Dedifferentiated amniotic fluid mesenchymal stem cell (primary cell): ENCODE data around the gene MRPS26.
"Not testable (repeated sequence)": the region's sequence is repeated elsewhere in the genome, so short reads cannot be mapped to it uniquely, and the experiment has no call there.

Experiments
- DNase-seq: peaks from one replicate; pipeline ENCODE4 v3.0.0-alpha.2; 2016; ENCODE audit errors: extremely low spot score

The MRPS26 gene

DNA sequence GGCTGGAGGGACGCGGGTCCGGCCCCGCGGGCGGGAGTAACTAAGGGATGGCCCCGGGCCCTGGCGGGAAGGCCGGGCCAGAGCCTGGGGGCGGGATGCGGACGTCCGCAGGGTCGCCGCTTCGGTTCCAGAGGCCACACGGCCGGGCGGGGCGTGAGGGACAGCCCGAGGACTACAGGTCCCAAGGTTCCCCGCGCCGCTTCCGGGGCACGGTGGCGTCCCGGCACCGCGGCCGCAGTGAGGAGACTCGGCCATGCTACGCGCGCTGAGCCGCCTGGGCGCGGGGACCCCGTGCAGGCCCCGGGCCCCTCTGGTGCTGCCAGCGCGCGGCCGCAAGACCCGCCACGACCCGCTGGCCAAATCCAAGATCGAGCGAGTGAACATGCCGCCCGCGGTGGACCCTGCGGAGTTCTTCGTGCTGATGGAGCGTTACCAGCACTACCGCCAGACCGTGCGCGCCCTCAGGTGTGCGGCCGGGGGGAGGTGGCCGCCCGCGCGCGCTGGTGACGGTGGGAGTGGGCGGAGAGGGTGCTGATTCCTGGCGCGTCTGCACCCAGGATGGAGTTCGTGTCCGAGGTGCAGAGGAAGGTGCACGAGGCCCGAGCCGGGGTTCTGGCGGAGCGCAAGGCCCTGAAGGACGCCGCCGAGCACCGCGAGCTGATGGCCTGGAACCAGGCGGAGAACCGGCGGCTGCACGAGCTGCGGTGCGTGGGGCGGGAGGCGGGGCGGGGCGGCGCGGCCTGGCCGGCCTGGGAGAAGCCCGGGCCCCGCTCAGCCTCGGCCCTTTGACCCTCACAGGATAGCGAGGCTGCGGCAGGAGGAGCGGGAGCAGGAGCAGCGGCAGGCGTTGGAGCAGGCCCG is at the start of gene MRPS26:
Gene MRPS26 (plus strand): TSS at position 237 of the 861 bp plus-strand sequence. CDS start 17 bp downstream, at position 254.
- peak; percentile 63 for DNase-seq

DNA sequence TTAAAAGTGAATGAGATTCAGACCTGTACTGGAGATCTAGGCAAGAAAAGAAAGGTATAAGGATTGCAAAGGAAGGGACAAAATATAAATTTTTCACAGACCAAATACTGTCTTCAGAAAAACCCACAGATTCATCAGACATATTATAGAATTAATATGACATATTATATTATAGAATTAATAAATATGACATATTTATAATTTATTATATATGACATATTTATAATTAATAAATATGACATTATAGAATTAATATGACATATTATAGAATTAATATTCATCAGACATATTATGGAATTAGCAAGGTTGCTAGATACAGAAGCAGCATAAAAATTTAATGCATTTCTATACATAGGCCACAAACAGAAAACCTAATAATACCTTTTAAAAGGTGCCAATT is 47.1 kb upstream of the MRPS26 start:
- no peak for DNase-seq

DNA sequence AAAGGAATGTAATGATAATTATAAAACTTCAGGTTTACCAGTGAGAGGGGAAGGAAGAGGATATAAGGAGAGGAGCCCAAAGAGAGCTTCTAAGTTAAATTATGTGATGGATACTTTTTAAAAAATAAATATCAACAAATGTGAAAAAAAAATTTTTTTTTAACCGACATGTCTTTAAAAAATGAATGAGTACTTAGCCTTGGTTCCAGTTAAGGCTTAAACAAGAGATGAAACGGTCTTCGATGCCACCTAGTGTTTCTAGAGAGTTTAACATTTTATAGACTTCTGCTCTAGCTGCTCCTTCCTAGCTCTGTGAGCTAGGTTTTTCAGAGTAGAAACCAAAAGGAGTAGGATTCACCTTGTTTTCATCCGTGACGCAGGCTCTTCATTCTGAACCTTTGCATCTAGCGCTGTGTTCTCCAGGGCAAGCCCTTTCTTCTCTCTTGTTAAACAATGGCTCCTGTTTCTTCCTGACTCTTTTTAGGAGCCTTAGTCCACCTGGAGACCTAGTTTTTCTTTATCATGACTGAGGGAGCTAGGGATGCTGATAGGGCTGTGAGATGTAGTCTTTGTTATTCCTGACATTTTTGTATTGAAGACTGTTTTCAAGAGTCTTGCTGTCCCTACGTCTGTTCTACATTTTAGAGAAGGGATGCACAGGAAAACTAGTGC is 44.9 kb upstream of the MRPS26 start:
- DNase-seq: no peak

DNA sequence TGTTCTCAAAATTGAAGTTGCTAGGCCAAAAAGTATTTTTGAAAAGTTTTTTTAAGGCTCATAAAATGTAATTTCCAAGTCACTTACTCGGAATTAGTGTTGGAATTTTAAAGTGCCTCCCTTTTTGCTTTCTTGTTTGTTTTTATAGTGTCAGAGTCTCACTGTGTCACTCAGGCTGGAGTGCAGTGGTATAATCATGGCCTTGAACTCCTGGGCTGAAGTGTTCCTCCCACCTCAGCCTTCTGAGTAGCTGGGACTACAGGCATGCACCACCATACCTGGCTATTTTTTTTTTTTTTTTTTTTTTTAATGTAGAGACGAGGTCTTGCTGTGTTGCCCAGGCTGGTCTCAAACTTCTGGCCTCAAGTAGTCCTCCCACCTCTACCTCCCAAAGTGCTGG is 42.4 kb upstream of the MRPS26 start:
- DNase-seq: no peak

DNA sequence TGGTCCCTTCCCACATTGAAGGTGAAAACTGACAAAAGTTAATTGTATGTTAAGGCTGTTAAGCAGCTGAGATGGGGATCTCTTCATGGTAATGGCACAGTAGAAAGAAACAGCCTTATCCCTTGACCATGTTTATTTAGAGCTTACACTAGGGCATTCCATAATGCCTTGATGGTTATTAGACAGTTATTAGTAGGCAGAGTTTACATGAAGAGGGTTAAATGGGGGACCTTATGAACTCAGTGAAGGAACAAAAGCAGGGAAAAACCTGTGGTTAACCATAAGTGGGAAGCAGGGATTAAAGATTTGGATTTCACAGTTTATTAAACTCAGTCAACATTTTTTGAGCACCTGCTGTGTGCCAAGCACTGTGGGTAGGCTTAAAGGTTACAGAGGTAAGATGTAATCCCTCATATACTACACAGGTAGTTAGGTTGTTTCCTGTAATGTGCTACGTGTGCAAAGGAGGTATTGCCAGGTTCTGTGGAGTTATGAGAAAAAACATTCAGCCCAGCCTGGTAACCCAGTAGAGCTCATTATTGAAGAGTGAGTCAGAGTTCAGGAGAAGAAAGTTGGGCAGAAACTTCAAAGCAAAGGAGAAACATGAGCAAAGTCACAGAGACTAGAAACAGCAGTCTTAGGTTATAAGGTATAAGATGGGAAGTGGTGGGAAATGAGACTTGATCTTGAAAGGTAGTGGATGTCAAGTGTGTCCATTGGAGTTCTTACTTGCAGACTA is 34.7 kb upstream of the MRPS26 start:
- peak; percentile 22 for DNase-seq

DNA sequence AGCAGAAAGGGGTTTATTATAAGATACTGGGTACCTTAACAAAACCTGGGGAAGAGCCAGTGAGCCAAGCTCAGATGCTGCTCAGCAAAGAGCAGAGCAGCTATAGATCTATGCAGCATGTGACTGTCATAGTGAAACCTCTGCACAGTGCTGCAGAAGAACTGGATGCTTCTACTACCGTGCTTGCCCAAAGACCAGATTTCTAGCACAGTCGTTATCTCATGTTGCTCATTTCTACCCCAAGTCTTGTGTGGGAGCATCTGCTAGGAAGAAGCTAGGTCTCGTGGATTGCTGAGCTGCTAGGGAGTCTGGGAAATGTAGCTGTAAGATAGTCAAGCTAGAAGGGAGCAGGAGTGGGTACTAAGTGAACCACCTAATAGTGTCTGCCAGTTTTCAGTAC is 34.1 kb upstream of the MRPS26 start:
- no peak for DNase-seq

DNA sequence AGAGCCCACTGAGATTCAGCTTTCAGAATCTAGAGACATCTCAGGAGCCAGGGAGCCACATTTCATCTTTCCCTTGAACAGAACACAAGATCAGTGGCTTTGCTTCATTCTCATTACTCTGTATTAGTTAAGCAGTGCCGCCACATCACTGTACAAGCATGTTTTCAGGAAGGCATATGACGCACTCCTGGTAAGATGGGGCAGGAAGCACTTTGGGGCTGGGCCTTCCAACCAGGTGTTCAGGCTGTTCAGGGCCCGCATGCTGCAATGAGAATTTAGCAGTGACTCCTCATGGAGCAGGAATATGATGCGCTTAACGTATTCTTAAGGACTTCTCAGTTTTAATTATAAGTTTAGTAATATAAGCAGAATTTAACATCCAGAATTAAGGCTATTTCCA is 32.1 kb upstream of the MRPS26 start:
- no peak for DNase-seq

DNA sequence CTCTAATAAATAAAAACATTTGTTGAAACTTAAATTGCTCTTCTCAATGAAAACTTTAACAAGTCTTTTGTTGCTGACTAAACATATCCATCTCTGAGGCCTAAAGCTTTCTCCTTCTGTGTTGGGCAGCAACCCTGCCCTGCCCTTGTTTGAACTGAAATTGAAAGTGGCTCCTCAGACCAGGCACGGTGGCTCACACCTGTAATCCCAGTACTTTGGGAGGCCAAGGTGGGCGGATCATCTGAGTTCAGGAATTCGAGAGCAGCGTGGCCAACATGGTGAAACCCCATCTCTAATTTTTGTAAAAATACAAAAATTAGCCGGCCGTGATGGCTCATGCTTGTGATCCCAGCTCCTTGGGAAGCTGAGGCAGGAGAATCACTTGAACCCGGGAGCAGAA is 31.7 kb upstream of the MRPS26 start:
- DNase-seq: no peak

DNA sequence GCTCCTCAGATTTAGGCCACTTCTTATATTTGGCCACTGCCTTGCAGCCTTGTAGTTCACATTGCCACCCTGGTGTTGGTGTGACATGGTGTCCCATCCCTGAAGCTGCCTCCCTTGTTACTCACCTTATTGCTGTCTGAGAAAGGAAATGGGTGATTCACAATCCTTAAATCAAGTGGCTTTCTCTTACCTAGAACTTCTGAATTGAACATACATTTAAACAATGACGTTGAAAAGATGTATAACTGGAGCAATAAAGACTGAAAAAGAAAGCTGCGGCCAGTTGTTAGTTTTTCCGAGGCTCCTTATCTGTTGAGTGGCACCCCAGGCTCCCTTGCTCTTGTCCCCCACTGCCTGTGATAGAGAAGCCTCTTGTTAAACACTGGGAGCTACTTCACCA is 31.2 kb upstream of the MRPS26 start:
- no peak for DNase-seq

DNA sequence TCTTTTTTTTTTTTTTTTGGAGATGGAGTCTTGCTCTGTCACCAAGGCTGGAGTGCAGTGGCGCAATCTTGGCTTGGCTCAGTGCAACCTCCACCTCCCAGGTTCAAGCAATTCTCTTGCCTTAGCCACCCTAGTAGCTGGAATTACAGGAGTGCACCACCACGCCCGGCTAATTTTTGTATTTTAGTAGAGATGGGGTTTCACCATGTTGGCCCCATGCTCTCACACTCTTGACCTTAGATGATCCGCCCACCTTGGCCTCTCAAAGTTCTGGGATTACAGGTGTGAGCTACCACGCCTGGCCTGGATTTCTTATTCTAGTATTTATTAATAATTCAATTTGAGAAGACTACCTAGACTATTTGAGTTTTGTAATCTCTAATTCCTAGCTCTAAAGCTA is 30.6 kb upstream of the MRPS26 start:
- DNase-seq: not testable (repeated sequence)

DNA sequence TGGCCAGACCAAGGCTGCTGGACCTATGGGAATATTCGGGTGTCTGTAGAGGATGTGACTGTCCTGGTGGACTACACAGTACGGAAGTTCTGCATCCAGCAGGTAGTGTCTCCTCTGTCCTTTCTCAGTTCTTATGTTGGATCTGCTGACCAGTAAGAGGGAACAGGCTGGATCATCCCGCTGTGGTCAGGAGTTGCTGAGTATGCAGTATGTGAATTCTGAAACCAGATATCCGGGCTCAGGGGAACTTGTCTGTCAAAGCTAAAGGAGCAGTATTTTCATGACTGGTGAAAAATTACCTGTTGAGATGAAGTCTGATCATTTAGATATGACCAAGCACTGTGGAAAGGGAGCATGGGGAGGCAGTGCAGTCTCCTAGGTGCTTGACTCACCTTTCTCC is 24.5 kb upstream of the MRPS26 start:
- no peak for DNase-seq

DNA sequence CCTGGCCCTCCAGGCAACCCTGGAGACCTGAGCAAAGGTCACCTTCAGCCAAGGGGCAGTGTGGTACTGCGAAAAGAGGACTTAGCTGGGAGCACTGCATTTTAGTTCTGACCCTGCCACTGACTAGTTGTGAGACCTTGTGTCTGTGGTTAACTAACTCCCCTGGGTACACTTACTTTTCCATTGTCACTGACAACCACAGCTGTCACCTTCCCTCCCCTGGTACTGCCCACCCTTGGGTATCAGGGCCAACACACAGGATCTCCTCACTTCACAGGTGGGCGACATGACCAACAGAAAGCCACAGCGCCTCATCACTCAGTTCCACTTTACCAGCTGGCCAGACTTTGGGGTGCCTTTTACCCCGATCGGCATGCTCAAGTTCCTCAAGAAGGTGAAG is 24.1 kb upstream of the MRPS26 start:
- DNase-seq: no peak

DNA sequence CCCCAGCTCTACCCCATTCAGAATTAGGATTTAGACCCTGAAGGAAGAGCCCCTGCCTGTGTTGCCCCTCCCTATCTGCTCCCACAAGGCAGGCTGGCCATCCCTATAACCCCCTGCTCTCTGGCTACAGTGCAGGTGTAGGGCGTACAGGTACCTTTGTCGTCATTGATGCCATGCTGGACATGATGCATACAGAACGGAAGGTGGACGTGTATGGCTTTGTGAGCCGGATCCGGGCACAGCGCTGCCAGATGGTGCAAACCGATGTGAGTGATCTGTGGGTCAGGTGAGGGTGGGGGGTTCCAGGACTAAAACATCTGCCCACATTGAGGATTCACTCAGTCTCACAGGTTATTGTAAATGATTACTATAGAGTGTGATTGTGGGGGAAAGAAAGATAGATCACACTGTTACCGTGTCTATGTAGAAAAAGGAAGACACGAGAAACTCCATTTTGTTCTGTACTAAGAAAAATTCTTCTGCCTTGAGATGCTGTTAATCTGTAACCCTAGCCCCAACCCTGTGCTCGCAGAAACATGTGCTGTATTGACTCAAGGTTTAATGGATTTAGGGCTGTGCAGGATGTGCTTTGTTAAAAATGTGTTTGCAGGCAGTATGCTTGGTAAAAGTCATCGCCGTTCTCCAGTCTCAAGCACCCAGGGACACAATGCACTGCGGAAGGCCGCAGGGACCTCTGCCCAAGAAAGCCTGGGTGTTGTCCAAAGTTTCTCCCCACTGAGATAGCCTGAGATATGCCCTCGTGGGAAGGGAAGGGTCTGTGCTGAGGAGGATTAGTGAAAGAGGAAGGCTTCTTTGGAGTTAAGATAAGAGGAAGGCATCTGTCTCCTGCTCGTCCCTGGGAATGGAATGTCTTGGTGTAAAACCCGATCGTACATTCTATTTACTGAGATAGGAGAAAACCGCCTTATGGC is 23.0 kb upstream of the MRPS26 start:
- DNase-seq: not testable (repeated sequence)

DNA sequence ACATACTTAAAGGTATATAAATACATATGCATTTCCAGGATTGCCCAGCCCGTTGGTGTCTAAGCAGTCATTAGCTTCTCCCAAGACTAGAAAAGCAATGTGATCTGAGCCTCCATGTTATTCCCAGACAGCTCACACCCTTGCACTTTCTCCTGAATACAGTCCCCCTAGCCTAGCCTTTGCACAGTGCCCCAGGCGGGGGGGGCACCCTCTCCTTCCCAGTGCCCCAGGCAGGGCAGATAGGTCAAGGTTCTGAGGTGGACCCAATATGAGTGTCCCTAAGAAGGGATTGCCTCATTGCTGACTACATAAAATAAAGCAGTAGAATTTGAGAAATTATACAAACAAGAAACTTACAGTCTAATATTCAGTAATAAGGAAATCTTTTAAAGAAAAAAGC is 17.9 kb upstream of the MRPS26 start:
- DNase-seq: no peak

DNA sequence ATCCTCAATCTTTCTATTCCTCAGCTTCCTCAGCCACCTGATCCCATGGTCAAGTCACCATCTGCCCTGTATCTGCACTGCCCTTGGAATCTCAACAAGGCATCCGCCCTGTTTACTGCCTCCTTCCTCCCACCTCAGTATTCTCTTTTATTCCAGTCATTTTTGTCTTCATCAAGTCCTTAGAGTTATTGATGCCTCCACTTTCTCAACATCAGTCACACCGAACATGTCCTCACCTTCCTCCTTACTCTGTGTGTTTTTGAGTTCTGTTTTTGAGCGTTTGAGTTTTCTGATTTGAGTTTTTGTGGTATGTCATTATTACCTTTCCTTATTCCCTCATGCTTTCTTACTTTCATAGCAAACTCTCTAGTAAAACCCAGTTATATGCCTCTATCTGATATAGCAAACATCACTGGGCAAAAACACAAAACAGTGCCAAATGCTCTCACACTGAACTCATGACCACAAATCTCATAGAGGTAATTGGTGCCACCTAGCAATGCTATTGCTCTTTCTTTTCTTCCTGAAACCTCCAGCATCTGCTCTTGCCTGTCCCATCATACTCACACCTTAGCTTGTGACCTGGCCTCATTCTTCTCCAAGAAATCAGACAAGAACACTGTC is 14.2 kb upstream of the MRPS26 start:
- no peak for DNase-seq

DNA sequence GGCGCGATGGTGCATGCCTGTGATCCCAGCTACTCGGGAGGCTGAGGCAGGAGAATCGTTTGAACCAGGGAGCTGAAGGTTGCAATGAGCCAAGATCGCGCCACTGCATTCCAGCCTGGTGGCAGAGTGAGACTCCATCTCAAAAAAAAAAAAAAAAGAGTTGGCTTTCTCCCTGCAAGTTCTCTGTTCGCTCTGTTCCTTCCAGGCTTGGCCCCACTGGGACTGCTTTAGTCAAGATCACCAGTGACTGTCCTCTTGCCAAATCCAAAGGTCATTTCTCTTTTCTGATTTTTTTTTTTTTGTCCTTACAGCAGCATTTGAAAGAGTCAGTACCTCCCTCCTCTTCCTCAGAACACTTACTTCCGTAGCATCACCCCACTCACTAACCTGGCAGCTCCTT is 13.2 kb upstream of the MRPS26 start:
- DNase-seq: no peak

DNA sequence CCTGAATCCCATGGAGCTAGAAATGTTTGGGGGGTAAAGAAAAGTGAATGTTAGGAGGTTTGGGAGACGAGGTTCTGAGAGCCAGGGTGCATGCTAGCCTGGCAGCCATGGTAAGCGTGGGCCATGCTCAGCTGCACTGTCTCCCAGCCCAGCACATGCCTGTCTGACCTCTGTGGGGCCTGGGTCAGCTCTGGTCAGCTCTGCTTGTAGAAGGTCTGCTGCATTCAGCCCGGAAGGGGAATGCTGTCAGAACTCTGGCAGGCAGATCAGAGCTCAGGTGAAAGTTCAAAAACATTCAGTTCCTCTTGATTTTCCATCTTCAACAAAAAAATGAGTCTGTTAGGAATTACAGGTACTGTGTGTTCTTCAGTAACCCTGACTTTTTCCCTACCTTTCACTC is 8.2 kb upstream of the MRPS26 start:
- no peak for DNase-seq

DNA sequence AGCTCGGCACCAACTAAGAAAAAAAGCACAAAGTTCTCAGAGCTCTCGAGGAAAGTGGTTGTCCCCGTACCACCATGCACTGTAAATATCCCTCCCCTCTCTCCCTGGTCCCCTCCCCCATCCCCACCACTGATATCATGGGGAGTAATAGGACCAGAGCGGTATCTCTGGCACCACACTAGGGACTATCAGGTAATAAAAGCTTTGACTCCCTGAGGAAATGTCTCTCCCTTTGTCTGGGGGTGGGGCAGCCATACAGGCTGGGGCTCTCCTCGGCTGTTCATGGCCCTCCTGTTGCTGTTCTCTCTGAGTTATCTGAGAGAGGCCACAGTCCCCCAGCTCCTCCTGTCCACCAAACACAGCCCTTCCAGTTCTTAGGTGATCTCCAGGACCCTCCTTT is 7.4 kb upstream of the MRPS26 start:
- DNase-seq: no peak

DNA sequence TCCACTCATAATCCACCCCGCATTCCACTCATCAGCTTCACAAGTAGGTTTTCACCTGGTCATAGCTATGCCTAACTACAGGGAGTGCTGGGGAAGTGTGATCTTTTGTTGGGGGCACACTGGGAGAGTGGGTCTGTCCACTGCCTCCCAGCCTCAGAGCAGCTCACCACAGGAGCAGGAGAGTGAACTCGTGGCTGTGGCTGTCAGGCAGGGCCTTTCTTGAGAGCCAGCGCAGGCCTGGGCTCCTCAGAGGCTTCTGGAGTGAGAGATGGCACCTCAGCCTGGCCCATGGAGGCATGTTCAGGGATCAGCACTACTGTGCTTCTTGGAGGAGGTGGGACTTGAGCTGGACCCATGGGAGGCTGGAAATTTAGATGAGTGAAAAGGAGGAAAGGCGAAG is 6.4 kb upstream of the MRPS26 start:
- DNase-seq: no peak

DNA sequence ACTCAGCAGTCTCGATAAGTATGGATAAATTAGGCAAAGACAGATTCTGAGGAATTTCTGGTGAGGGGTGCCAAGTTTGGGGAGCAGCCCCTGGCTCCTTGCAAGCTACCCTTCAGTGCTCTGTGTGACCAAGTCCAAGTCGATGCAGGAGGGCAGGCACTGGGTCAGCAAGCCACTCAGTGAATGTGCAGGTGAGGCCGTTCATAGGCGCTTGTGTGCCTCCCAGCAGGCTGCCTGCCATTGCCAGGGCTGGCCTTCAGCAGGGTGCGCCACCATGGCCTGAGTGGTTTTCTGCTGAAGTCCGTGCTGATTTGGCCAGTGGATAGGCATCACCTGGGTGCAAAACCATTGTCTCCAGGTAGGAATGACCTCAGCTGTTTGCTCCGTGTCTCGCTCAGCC is 5.8 kb upstream of the MRPS26 start:
- DNase-seq: no peak

DNA sequence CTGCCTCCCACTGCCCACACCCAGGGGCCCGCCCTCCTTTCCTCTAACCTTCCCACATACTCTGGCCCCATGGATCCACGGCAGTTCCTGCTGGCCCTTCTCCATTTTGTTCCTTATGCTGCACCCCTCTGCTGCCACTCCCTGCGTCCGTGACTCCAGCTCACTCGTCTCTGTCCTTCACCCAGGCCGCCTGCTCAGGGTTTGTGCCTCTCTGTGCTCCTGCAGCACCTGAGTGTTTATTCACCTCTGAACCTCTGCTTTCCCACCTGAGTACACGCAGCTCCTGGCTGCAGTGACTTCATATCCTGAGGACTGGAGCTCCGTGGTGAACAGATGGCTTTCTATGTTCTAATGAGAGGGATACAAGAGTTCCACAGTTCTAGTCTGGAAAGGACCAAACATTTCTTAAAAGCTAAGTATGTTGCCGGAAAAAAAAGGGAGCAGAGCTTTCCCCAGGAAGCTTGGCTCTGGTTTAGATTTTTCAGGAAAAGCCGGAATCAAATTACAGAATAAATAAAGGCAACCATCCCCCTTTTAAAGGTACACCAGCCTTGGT is 3.9 kb upstream of the MRPS26 start:
- DNase-seq: no peak
